Mesothelial cell of epicardium (in vitro differentiated cells): ENCODE measurements around the gene PARP4. TPM values are rescaled to one million over a fixed set of nuclear protein-coding genes. Genes with fewer than 3 reads are reported as not detected.
"Not testable (repeated sequence)": the region's sequence is repeated elsewhere in the genome, so short reads cannot be mapped to it uniquely, and the experiment has no call there.

ENCODE experiments used
- DNase-seq, 2 experiments: peaks; one replicate each; pipeline ENCODE4 v3.0.0; 2021; ENCODE audit warnings: low spot score in 2 of 2; ENCODE audit not compliant: unreplicated experiment in 2 of 2
- H3K27ac Mint-ChIP-seq: 2 replicates; pipeline ENCODE4 v1.8.0; 2021; ENCODE audit warnings: mixed read lengths
- H3K27me3 Mint-ChIP-seq: 2 replicates; pipeline ENCODE4 v1.8.0; 2021; ENCODE audit warnings: low read depth, mixed read lengths
- H3K36me3 Mint-ChIP-seq: 2 replicates; pipeline ENCODE4 v1.8.0; 2021; ENCODE audit warnings: mixed read lengths
- H3K4me1 Mint-ChIP-seq: 2 replicates; pipeline ENCODE4 v1.8.0; 2021; ENCODE audit warnings: mixed read lengths
- H3K4me3 Mint-ChIP-seq: 2 replicates; pipeline ENCODE4 v1.8.0; 2021; ENCODE audit warnings: mild to moderate bottlenecking, moderate library complexity, mixed read lengths
- H3K9me3 Mint-ChIP-seq: 2 replicates; pipeline ENCODE4 v1.8.0; 2021; ENCODE audit warnings: mixed read lengths
- CTCF ChIP-seq: fragments of 200-600 bp; sonication (generic); IDR thresholded peaks from one replicate; pipeline ENCODE4 v1.5.0; 2021; ENCODE audit warnings: antibody characterized with exemption; ENCODE audit not compliant: unreplicated experiment
- total RNA-seq: library from RNA; stranded (reverse); gene quantifications from 3 replicates; pipeline ENCODE4 v1.2.1, GENCODE V29; 2021

Gene PARP4
- total RNA-seq, 1 donor from 2014 or later: 44.2 TPM

GRCh38 chr13:24489721-24490120 lies 22.9 kb downstream of the PARP4 start:
- H3K9me3 Mint-ChIP-seq: no peaks in the 10 kb centered on the region
- H3K27ac Mint-ChIP-seq: no peak overlapping the region
- peaks cover 54% of the 10 kb centered on the region for H3K36me3 Mint-ChIP-seq
- no peak for DNase-seq
- no peak overlapping the region for H3K4me3 Mint-ChIP-seq
- H3K4me1 Mint-ChIP-seq: peaks cover 4% of the 10 kb centered on the region
- TF ChIP-seq CTCF: no peak
- no peaks in the 10 kb centered on the region for H3K27me3 Mint-ChIP-seq

- DNase-seq, H3K27me3 Mint-ChIP-seq, H3K4me1 Mint-ChIP-seq, H3K4me3 Mint-ChIP-seq, H3K27ac Mint-ChIP-seq, H3K9me3 Mint-ChIP-seq: not testable (repeated sequence)
- peaks cover 50% of the 10 kb centered on the region for H3K36me3 Mint-ChIP-seq
Measured at GRCh38 chr13:24488092-24488491, 24.5 kb downstream of the PARP4 start.

- H3K4me1 Mint-ChIP-seq, DNase-seq, H3K4me3 Mint-ChIP-seq, H3K27ac Mint-ChIP-seq, H3K9me3 Mint-ChIP-seq, H3K27me3 Mint-ChIP-seq: not testable (repeated sequence)
- H3K36me3 Mint-ChIP-seq: peaks cover 52% of the 10 kb centered on the region
Measured at GRCh38 chr13:24486017-24486657, 26.4 kb downstream of the PARP4 start.

- TF ChIP-seq CTCF: no peak
- no peaks in the 10 kb centered on the region for H3K4me1 Mint-ChIP-seq
- H3K36me3 Mint-ChIP-seq: peaks cover 54% of the 10 kb centered on the region
- no peaks in the 10 kb centered on the region for H3K27me3 Mint-ChIP-seq
- H3K9me3 Mint-ChIP-seq: no peaks in the 10 kb centered on the region
- no peak overlapping the region for H3K4me3 Mint-ChIP-seq
- H3K27ac Mint-ChIP-seq: no peak overlapping the region
- DNase-seq: no peak
Measured at GRCh38 chr13:24473686-24474085, 38.9 kb downstream of the PARP4 start.

GRCh38 chr13:24472129-24472528 lies 40.4 kb downstream of the PARP4 start:
- not testable (repeated sequence) for H3K9me3 Mint-ChIP-seq, H3K27me3 Mint-ChIP-seq, H3K4me1 Mint-ChIP-seq, H3K4me3 Mint-ChIP-seq, H3K27ac Mint-ChIP-seq, DNase-seq
- peaks cover 60% of the 10 kb centered on the region for H3K36me3 Mint-ChIP-seq

GRCh38 chr13:24463078-24463477 lies 49.5 kb downstream of the PARP4 start:
- Mint-ChIP-seq H3K27ac (no peak overlapping the region), H3K4me3 (no peak overlapping the region), H3K4me1 (no peaks in the 10 kb centered on the region), H3K27me3 (no peaks in the 10 kb centered on the region), H3K36me3 (peaks cover 53% of the 10 kb centered on the region), H3K9me3 (peaks cover 12% of the 10 kb centered on the region)
- DNase-seq: no peak
- TF ChIP-seq CTCF: no peak

- Mint-ChIP-seq H3K27me3 (no peaks in the 10 kb centered on the region), H3K4me3 (no peak overlapping the region), H3K4me1 (no peaks in the 10 kb centered on the region), H3K27ac (no peak overlapping the region), H3K9me3 (peaks cover 9% of the 10 kb centered on the region), H3K36me3 (peaks cover 52% of the 10 kb centered on the region)
- no peak for TF ChIP-seq CTCF
- no peak for DNase-seq
Measured at GRCh38 chr13:24460256-24460655, 52.3 kb downstream of the PARP4 start.
